Retinal pigment epithelial cell (primary cell): ENCODE measurements around the gene PCSK2.

Experiments used
- DNase-seq: peaks from one replicate; pipeline ENCODE4 v3.0.0-alpha.2; 2010; ENCODE audit warnings: low read depth
- H3K4me3 ChIP-seq: 2 replicates; pipeline ENCODE4 v1.5.1; 2011; ENCODE audit warnings: mild to moderate bottlenecking, low read length, control low read depth, moderate library complexity
- CTCF ChIP-seq: conservative IDR thresholded peaks from 2 replicates; pipeline ENCODE4 v1.5.1; 2011; ENCODE audit warnings: low read depth, low read length, control low read depth, inconsistent platforms

PCSK2 gene

GRCh38 chr20:17497821-17498580 lies 271.2 kb downstream of the PCSK2 start:
- TF ChIP-seq CTCF: no peak
- H3K4me3 ChIP-seq: no peak overlapping the region
- DNase-seq: no peak

DNA sequence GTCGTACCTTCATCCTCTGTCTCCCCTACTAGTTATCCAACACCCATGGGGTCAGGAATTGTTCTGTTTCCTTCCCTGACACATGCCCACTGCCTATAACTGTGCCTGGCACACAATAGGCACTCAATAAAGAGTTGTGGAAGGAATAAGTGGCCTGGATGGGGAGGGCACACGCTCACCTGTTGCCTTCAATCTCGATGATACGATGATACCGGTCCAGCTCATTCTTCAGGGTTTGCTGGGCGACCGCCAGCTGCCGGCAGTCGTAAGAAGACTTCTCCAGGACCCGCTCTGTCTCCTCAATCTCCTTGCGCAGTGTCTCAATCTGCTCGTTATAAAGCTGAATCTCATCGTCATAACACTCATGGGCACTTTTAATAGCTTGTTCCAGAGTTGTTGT lies 271.8 kb downstream of the PCSK2 start:
- TF ChIP-seq CTCF: no peak
- DNase-seq: no peak
- H3K4me3 ChIP-seq: no peak overlapping the region

GRCh38 chr20:17499041-17499440 lies 272.2 kb downstream of the PCSK2 start:
- H3K4me3 ChIP-seq: no peak overlapping the region
- no peak for DNase-seq
- TF ChIP-seq CTCF: no peak

DNA sequence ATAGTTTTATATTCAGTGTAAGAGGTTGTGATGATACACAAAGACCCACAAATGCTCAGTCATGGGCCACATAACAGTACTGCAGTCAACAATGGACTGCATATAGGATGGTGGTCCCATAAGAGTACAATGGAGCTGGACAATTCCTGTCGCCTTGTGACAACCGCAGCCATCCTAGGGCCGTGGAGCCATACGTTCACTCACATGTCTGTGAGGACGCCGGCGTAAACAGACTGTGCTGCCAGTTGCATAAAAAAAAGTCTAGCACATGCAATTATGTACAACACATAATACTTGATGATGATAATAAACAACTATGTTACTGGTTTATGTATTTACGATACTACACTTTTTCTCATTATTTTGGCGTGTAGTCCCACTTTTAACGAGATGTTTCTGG lies 273.4 kb downstream of the PCSK2 start:
- TF ChIP-seq CTCF: no peak
- H3K4me3 ChIP-seq: no peak overlapping the region
- DNase-seq: no peak

GRCh38 chr20:17500826-17501225 lies 274.0 kb downstream of the PCSK2 start:
- no peak for DNase-seq
- no peak for TF ChIP-seq CTCF
- H3K4me3 ChIP-seq: no peak overlapping the region

DNA sequence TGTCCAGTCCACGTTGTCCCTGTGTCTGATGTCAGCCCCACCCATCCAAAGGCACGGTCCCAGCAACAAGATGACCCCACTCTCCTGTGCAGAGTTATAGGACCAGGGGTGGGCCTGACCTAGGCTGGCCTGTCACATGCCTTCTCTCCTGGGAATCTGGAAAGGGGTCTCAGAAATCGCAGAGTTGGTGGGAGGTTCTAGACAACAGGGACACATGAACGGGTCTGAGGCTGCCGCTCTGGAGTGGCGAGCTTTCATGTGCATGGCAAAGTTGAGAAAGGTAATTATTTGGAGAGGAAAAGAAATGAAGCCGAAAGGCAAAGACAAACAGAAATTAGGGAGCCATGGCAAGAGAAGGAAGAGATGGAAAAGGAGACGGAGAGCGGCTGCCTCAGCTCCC lies 274.9 kb downstream of the PCSK2 start:
- no peak for DNase-seq
- no peak overlapping the region for H3K4me3 ChIP-seq
- no peak for TF ChIP-seq CTCF

- H3K4me3 ChIP-seq: no peak overlapping the region
- no peak for DNase-seq
- no peak for TF ChIP-seq CTCF
These were observed 275.3 kb downstream of the PCSK2 start for GRCh38 chr20:17502105-17502504.
